Activated naive CD8-positive, alpha-beta T cell treated with anti-CD3 and anti-CD28 coated beads for 36 hours (primary cell): Measurements from ENCODE around the gene SLC4A2. TPM values are rescaled to one million over a fixed set of nuclear protein-coding genes. Genes with fewer than 3 reads are reported as not detected.
A peak's percentile ranks its signal among the peaks of the same experiment; 100 is the strongest.

Experiments
- DNase-seq: peaks from one replicate; pipeline ENCODE4 v3.0.0; 2021
- H3K27ac Mint-ChIP-seq: one replicate; pipeline ENCODE4 v1.8.0; 2022; ENCODE audit warnings: mild to moderate bottlenecking, moderate library complexity, mixed read lengths
- H3K27me3 Mint-ChIP-seq: one replicate; pipeline ENCODE4 v1.8.0; 2022; ENCODE audit warnings: mild to moderate bottlenecking, mixed read lengths
- H3K36me3 Mint-ChIP-seq: one replicate; pipeline ENCODE4 v1.8.0; 2021; ENCODE audit warnings: mild to moderate bottlenecking, mixed read lengths
- H3K4me1 Mint-ChIP-seq: one replicate; pipeline ENCODE4 v1.8.0; 2021; ENCODE audit warnings: mixed read lengths
- H3K4me3 Mint-ChIP-seq: one replicate; pipeline ENCODE4 v1.8.0; 2022; ENCODE audit warnings: mild to moderate bottlenecking, moderate library complexity, mixed read lengths
- H3K9me3 Mint-ChIP-seq: one replicate; pipeline ENCODE4 v1.8.0; 2022; ENCODE audit warnings: mixed read lengths
- total RNA-seq, 2 experiments: library from RNA; stranded (reverse); gene quantifications; one replicate each; pipeline ENCODE4 v1.2.3, GENCODE V29; 2021

SLC4A2 gene
- total RNA-seq, 2 experiments from 2014 or later, result 66.5 to 69.1 TPM

DNA sequence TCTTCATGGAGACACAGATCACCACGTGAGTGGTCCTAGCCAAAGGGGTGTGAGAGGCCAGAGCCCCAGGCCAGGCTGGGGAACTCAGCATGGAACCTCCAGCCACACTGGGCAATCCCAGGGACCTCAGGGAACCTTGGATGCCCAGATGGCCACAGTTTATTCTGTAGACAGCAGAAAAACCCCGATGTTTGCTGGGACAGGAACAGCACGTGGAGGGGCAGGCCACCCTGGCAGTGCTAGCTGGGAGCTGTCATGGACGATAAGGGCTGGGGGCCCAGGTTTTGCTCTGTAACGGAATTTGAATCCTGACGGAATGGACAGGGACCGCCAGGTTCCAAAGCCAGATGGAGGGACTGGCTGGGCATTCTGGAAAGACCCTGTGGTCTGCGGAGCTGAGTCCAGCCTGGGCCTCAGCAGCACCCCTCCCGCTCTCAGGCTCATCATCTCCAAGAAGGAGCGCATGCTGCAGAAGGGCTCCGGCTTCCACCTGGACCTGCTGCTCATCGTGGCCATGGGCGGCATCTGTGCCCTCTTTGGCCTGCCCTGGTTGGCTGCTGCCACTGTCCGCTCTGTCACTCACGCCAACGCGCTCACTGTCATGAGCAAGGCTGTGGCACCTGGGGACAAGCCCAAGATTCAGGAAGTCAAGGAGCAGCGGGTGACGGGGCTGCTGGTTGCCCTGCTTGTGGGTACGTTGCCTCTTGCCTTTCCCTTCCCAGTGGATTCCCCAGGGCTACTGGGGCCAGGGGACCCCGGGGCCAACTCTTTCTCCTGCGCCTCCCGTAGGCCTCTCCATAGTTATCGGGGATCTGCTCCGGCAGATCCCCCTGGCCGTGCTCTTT, 15.7 kb downstream of the SLC4A2 start:
- H3K4me3 Mint-ChIP-seq, result no peak overlapping the region
- peaks cover 11% of the 10 kb centered on the region for H3K4me1 Mint-ChIP-seq
- no peak overlapping the region for H3K27ac Mint-ChIP-seq
- no peaks in the 10 kb centered on the region for H3K27me3 Mint-ChIP-seq
- H3K9me3 Mint-ChIP-seq, result no peaks in the 10 kb centered on the region
- H3K36me3 Mint-ChIP-seq, result peaks cover 15% of the 10 kb centered on the region
- DNase-seq, result no peak

DNA sequence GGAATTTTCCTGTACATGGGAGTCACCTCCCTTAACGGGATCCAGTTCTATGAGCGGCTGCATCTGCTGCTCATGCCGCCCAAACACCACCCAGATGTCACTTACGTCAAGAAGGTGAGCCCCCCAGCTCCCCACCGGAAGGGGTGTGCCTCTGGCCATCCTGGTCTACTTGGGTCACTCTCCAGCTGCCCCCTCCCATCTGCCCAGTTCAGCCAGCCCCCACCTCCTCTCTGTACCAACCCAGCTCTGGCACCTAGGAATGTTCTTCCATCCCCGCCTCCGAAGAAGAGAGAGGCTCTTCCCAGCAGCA, 16.2 kb downstream of the SLC4A2 start:
- DNase-seq, result no peak
- no peaks in the 10 kb centered on the region for H3K27me3 Mint-ChIP-seq
- no peak overlapping the region for H3K27ac Mint-ChIP-seq
- peak overlapping the region; percentile 47 for H3K4me3 Mint-ChIP-seq
- H3K36me3 Mint-ChIP-seq, result peaks cover 15% of the 10 kb centered on the region
- peaks cover 11% of the 10 kb centered on the region for H3K4me1 Mint-ChIP-seq
- H3K9me3 Mint-ChIP-seq, result no peaks in the 10 kb centered on the region

DNA sequence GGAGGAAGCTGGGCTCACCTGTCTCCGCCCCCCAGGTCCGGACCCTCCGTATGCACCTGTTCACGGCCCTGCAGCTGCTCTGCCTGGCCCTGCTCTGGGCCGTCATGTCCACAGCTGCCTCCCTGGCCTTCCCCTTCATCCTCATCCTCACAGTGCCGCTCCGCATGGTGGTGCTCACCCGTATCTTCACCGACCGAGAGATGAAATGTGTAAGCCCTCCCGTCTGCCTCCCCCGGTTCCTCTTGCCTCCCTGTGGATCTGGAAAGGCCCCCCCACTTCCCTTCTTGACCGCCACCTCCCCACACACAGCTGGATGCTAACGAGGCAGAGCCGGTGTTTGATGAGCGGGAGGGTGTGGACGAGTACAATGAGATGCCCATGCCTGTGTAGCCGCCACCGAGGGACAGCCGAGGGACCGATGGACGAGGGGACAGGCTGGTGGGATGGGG, 16.6 kb downstream of the SLC4A2 start:
- Mint-ChIP-seq H3K9me3 (no peaks in the 10 kb centered on the region), H3K4me1 (peaks cover 11% of the 10 kb centered on the region), H3K36me3 (peaks cover 15% of the 10 kb centered on the region), H3K27me3 (no peaks in the 10 kb centered on the region), H3K27ac (no peak overlapping the region), H3K4me3 (peak overlapping the region; percentile 47)
- no peak for DNase-seq

DNA sequence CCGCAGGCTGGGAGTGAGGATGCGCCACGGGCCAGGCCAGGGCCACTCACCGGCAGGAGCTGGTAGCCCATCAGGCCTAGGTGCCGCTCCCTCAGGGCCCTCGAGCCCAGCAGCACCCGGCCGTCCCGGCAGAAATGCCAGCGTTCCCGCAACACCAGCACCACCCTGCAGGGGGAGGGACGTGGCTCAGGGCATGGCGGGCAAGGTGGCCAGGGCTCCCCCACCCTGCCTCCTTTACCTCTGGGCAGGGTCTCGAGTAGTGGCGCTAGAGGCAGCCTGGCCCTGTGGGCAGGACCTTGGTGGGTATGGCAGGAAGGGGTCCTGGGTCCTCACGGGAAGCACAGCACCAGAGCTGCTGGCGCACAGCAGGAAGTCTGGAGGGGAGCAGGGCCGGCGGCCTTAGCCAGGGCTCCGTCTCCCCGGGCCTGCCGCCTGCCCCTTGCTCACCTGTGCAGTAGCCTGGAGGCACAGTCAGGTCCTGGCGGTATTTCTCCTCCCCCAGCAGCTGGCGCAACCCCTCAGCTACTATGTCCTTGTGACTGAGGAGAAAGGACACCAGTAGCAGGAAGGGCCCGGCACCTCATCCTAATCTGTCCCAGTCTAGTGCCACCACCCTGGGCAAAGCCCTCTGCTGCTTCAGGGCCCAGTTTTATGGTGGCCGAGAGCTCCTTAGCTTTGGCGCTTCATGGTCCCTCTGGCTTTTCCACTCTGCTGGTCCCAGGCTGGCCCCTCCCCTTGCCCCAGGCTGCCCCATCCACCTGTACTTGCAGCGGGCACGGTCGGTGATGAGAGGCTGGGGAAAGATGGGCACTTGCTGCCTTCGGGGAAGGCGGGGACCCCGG, 17.7 kb downstream of the SLC4A2 start:
- Mint-ChIP-seq H3K27me3 (no peaks in the 10 kb centered on the region), H3K36me3 (peaks cover 15% of the 10 kb centered on the region), H3K9me3 (no peaks in the 10 kb centered on the region), H3K4me1 (peaks cover 16% of the 10 kb centered on the region), H3K27ac (no peak overlapping the region), H3K4me3 (no peak overlapping the region)
- DNase-seq, result peak; percentile 35

DNA sequence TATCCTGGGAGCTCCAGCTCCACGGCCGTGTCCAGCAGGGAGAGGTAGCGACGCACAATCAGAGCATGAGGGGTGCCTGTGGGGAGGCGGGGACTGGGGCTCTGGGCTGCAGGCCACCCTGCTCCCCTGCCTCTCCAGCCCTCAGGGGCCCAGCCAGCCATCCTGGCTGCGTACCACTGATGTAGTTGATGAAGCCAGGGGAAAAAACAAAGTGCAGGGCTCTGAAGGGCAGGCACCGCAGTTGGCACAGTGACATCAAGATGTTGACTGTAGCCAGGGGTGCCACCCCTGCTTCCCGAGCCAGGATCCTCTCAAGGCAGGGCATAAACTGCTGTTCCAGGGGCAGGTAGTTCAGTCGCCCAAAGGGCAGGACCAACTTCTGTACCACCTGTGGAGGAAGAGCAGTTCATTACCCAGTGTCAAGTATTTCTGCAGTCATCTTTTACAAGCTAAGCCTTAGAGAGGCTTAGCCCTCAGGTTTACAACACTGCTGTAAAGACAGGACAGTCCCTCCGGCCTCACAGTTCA, 18.4 kb downstream of the SLC4A2 start:
- no peak for DNase-seq
- Mint-ChIP-seq H3K36me3 (peaks cover 15% of the 10 kb centered on the region), H3K4me1 (peaks cover 18% of the 10 kb centered on the region), H3K9me3 (no peaks in the 10 kb centered on the region), H3K4me3 (peak overlapping the region; percentile 16), H3K27ac (peak overlapping the region; percentile 44), H3K27me3 (no peaks in the 10 kb centered on the region)

DNA sequence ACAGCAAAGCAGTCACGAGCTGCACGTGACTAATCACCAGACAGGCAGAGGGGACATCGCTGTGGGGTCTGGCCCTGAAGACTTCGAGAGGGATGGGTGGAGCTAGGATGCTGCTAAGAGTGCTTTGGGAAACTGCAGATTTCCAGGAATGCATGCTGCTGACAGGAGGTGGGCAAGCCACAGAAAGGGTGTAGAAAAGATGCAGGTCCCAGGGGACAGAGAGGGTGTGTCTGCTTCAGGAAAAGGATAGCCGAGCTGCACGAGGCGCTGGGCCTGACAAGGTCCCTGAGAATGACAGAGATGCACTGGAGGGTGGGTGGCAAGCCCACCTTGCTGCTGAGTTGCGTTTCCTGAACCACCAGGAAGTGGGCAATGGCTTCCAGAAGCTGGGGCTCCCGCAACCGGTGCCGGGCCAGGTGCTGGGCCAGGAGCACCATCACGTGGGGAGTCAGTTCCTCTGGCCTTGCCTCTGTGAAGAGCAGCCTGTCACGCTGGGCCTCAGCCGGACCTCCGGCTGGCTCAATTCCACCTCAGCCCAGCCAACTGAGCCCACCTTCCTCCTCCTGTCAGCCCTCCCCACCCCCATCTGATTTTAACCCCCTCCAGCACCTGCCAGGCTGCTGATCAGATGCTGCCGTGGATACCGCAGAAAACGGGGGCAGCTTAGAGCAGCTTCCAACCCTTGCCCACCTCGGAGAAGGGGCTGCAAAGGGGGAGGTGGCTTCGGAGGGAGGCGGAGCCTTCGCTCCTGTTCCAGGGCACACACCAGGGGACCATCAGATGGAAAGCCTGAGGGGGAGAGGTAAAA, 19.0 kb downstream of the SLC4A2 start:
- no peak for DNase-seq
- H3K4me3 Mint-ChIP-seq, result peak overlapping the region; percentile 87
- H3K27ac Mint-ChIP-seq, result peak overlapping the region; percentile 44
- H3K27me3 Mint-ChIP-seq, result no peaks in the 10 kb centered on the region
- H3K9me3 Mint-ChIP-seq, result no peaks in the 10 kb centered on the region
- H3K36me3 Mint-ChIP-seq, result peaks cover 15% of the 10 kb centered on the region
- H3K4me1 Mint-ChIP-seq, result peaks cover 20% of the 10 kb centered on the region

DNA sequence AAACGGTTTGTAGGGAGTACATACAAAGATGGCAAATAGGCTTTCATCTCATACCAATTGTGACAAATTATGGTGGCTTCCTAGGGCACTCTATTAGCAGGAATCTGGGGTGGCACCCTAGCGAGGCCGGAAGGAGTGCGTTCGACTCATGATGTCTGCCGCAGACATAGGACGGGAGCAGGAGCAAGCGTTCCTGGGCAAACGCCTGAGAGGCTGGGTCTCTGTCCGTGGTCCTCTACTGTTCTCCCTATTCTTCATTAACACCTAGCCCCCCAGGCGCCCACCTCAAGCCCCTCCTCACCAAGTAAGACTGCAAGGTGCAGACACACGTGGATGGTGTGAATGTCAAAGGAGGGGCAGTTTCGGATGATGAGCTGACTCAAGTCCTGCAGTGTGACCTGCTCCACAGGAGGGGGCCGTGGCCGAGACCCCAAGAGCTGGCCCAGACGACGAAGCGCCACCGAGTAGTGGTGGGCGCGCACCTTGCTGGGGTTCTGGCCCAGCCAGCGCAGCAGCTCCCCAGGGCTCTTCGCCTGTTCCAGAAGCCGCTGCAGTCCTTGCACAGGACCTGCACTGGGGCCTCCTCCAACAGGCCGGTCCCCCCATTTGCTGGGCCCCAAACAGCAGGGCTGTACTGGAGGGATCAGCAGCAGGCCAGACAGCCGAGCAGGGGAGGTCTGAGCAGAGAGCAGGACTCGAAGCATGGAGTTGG, 20.0 kb downstream of the SLC4A2 start:
- Mint-ChIP-seq H3K9me3 (no peaks in the 10 kb centered on the region), H3K36me3 (peaks cover 15% of the 10 kb centered on the region), H3K4me3 (peak overlapping the region; percentile 87), H3K27ac (peak overlapping the region; percentile 68), H3K27me3 (peaks cover under 1% of the 10 kb centered on the region), H3K4me1 (peaks cover 22% of the 10 kb centered on the region)
- no peak for DNase-seq

DNA sequence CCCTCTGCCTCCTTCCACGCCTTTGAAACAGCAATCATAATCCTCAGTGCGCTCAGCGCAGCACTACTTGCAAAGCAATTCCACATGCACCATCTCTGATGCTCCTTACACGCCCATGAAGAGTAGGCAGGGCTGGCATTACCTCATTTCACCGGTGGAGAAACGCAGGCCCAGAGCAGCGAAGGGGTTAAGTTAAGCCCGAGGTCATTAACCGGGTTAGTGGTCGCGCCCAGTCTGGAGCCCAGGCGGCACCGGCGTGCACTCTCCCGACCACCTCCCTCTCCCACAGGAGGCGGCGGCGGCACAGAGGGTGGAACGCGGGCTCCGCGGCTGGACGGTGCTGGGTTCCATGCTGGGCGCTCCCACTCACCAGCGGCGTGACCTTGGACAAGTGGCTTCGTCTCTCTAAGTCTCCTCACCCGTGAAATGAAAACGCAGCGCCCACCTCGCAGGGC, 20.7 kb downstream of the SLC4A2 start:
- Mint-ChIP-seq H3K4me3 (peak overlapping the region; percentile 87), H3K27me3 (peaks cover 7% of the 10 kb centered on the region), H3K4me1 (peaks cover 26% of the 10 kb centered on the region), H3K9me3 (no peaks in the 10 kb centered on the region), H3K36me3 (peaks cover 15% of the 10 kb centered on the region), H3K27ac (peak overlapping the region; percentile 68)
- DNase-seq, result no peak

DNA sequence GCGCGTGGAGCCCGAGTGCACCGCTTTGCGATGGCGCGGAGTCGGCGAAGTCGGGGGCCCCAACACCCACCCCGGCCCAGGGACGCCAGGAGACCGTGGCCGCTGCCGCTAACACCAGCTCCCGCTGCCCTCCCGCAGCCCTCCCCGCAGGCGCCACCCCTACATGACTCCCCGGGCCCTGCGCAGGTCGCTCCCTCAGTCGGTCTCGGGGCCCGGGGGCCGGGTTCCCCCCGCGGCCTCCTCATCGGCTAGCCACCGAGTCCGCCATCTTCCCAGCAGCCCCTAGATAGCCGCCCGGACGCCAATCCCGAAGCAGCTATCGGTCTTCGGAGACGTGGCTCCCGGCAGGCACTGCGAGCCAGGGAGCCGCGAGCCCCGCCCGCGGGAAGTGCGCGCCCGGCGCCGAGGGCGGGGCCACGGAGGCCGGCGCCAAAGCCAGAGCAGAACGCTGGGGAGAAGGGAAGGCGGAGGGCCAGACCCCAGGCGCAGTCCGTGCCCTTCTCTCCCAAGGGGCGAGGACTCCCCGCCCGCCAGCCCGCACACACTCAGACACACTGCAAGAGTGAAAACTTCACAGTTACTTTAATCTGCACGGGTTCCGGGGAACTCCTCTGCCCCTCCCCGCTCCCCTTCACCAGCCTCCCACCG, 21.3 kb downstream of the SLC4A2 start, which contains the start of gene FASTK:
Gene FASTK, minus strand, starts transcription at position 288 of the 648 bp plus-strand sequence. Its CDS starts 43 bp downstream, at position 245.
- Mint-ChIP-seq H3K27ac (peak within 1 kb of the TSS; percentile 68), H3K4me3 (peak within 1 kb of the TSS; percentile 99), H3K9me3 (no peaks in the 10 kb centered on the region), H3K36me3 (peaks cover 15% of the 10 kb centered on the region), H3K27me3 (peaks cover 13% of the 10 kb centered on the region), H3K4me1 (peaks cover 31% of the 10 kb centered on the region)
- DNase-seq, result peak; percentile 94

DNA sequence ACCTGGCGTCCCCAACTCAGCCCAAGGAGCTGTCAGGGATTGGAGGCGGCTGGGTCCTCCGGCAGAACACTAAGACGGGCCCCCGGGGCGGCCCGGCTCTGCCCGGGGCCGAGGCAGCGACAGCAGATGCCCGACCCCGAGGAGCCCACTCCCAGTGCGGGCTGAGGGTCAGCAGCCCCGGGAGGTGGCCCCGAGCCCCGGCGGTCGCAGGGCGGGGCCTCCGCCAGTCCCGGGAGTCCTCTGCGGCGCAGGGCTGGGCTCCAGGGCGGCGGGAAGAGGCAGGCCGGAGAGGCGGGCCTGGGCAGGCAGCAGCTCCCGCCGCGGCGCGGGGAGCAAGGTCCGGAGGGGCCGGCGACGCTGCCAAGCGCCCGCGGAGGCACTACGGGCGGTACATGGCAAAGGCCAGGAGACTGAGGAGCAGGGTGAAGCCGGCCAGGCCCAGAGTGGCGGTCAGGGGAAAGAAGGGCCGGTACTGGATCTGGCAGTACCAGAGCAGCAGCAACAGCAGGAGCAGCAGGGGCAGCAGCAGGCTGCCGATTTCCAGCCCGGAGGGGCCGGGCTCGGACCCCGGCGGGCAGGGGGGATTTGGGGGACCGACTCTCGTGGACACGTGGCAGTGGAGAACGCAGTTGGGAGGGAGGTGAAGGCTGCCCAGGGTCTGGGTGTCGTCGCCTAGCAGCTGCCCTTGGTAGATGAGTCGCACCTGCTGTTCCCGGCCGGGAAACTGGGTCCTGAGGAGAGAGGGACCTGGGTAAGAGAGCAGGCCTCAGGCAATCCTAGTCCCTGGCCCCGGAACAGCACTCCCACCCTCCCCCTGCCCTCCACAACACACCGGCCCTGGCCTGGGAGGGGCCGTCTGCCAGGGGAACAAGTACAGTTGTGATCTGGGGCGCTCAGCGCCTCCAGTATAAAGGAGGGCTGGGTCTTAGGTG, 22.0 kb downstream of the SLC4A2 start:
- peak overlapping the region; percentile 63 for H3K27ac Mint-ChIP-seq
- H3K36me3 Mint-ChIP-seq, result peaks cover 10% of the 10 kb centered on the region
- H3K27me3 Mint-ChIP-seq, result peaks cover 17% of the 10 kb centered on the region
- H3K4me1 Mint-ChIP-seq, result peaks cover 34% of the 10 kb centered on the region
- peak overlapping the region; percentile 99 for H3K4me3 Mint-ChIP-seq
- H3K9me3 Mint-ChIP-seq, result no peaks in the 10 kb centered on the region
- no peak for DNase-seq

DNA sequence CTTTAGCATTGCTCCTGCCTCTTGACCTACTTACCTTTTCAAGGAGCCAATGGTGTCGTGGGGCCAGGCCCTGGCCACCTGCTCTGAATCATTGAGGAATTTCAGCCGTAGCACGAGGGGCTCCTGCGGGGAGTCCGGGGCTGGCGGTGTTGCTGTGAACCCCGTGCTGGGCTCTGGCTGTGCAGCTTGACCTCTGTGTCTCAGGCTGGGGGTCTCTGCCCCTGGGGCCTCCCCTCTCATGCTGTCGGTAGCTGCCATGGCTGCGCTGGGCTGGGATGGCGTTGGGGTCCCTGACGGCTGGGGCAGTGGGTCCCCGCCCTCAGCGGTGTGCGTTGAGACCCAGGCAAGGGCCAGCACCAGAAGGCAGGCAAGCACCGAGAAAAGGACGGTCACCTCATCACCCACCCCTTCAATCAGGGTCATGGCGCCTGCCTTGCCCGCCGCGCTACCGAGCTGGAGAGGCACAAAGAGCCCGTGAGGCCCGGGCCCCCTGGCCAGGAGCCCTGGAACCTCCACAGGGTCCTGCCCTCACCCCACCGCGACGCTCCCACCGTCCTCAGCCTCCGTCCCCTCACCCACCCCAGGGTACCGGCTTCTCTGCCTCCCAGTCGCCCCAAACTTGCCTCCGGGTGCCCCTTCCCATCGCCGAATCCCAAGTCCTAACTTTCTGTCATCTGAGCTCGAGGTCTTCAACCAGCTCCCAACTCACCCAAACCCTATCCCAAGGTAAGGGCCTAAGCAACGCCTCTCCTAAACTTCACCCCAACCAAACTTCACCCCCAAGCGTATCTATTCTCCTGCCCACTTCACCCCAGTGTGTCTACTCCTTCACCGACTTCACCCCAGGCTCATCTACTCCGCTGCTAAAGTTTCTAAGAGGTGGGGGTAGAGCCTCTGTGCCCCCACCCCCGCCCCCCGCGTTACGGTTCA, 23.0 kb downstream of the SLC4A2 start:
- peaks cover 17% of the 10 kb centered on the region for H3K27me3 Mint-ChIP-seq
- H3K27ac Mint-ChIP-seq, result peak overlapping the region; percentile 91
- no peak for DNase-seq
- peaks cover 34% of the 10 kb centered on the region for H3K4me1 Mint-ChIP-seq
- H3K9me3 Mint-ChIP-seq, result no peaks in the 10 kb centered on the region
- peak overlapping the region; percentile 99 for H3K4me3 Mint-ChIP-seq
- H3K36me3 Mint-ChIP-seq, result peaks cover 10% of the 10 kb centered on the region
